ENCODE data around the gene ICOS. TPM values are rescaled to one million over a fixed set of nuclear protein-coding genes. Genes with fewer than 3 reads are reported as not detected.

The ICOS gene
- total RNA-seq, 1 experiment from 2014 or later = not detected

- Mint-ChIP-seq H3K36me3 (ENCODE audit: insufficient read depth in 1 of 3, low read depth in 3 of 3) (no peaks in the 10 kb centered on the region), H3K4me1 (no peaks in the 10 kb centered on the region), H3K27ac (no peak overlapping the region), H3K27me3 (ENCODE audit: low read depth) (no peaks in the 10 kb centered on the region), H3K4me3 (no peak overlapping the region), H3K9me3 (no peaks in the 10 kb centered on the region)
- DNase-seq = no peak
- Histone ChIP-seq H3K9ac (ENCODE audit: extremely low read depth, insufficient read length, low read length) (no peak overlapping the region), H3K4me1 (ENCODE audit: insufficient read depth, low read length) (no peaks in the 10 kb centered on the region), H2BK15ac (ENCODE audit: low read depth, low read length) (no peak overlapping the region), H4K20me1 (ENCODE audit: control insufficient read depth, insufficient read depth, insufficient read length) (no peaks in the 10 kb centered on the region), H3K23me2 (ENCODE audit: insufficient read length, low read depth, low read length, poor library complexity, severe bottlenecking) (no peaks in the 10 kb centered on the region), H3K79me1 (ENCODE audit: insufficient read depth, low read depth, low read length, poor library complexity, severe bottlenecking) (no peaks in the 10 kb centered on the region), H3K9me3 (ENCODE audit: control insufficient read depth, low read depth, low read length) (no peaks in the 10 kb centered on the region), H2BK12ac (ENCODE audit: insufficient read length, low read depth, low read length) (no peak overlapping the region), H3K4ac (ENCODE audit: low read depth, low read length) (no peak overlapping the region), H2BK20ac (ENCODE audit: low read depth, low read length, poor library complexity, severe bottlenecking) (no peak overlapping the region), H3K56ac (ENCODE audit: insufficient read length, low read depth, low read length) (no peak overlapping the region), H3K23ac (ENCODE audit: insufficient read length, low read depth, low read length) (no peak overlapping the region), H2AK5ac (ENCODE audit: insufficient read length, low read length) (no peak overlapping the region), H3K18ac (ENCODE audit: insufficient read length, low read depth, low read length) (no peak overlapping the region), H3K27me3 (ENCODE audit: insufficient read depth, low read length) (no peaks in the 10 kb centered on the region), H4K5ac (ENCODE audit: insufficient read length, low read depth, low read length) (no peak overlapping the region), H2BK120ac (ENCODE audit: low read depth, low read length, poor library complexity, severe bottlenecking) (no peak overlapping the region), H3T11ph (ENCODE audit: low read length) (no peak overlapping the region), H3K79me2 (ENCODE audit: insufficient read depth, low read length) (no peaks in the 10 kb centered on the region), H4K8ac (replicated peaks; ENCODE audit: insufficient read length, low read depth, low read length) (no peak overlapping the region), H3K4me2 (ENCODE audit: insufficient read depth, insufficient read length, low read length) (no peak overlapping the region), H4K91ac (ENCODE audit: insufficient read length, low read depth, low read length) (no peak overlapping the region), H2AFZ (ENCODE audit: low read length) (no peak overlapping the region), H3K14ac (ENCODE audit: insufficient read depth, low read length) (no peak overlapping the region), H2BK5ac (ENCODE audit: insufficient read length, low read length) (no peak overlapping the region), H3K27ac (ENCODE audit: insufficient read length, low read depth, low read length) (no peak overlapping the region)
- no peak for TF ChIP-seq CTCF (conservative IDR thresholded peaks at IDR 0.05)
- no CpG with 5 or more reads among the region's 4 CpGs for WGBS (ENCODE audit: extremely low coverage, insufficient read length, low lambda C conversion rate)
Measured at GRCh38 chr2:203993011-203993410, 56.4 kb downstream of the ICOS start.
